ENCODE data around the gene MESP1. TPM values are rescaled to one million over a fixed set of nuclear protein-coding genes. Genes with fewer than 3 reads are reported as not detected.

MESP1 gene
- total RNA-seq, 1 donor from 2014 or later = 0.46 TPM

GRCh38 chr15:89781891-89782618 is 31.0 kb upstream of the MESP1 start:
- no peak for DNase-seq (ENCODE audit: low read depth, low spot score)

- DNase-seq (ENCODE audit: low read depth, low spot score) = no peak
These were observed 30.0 kb upstream of the MESP1 start for GRCh38 chr15:89781055-89781454.

- DNase-seq (ENCODE audit: low read depth, low spot score) = no peak
These were observed 29.6 kb upstream of the MESP1 start for GRCh38 chr15:89780601-89781000.

- no peak for DNase-seq (ENCODE audit: low read depth, low spot score)
These were observed 27.8 kb upstream of the MESP1 start for GRCh38 chr15:89778861-89779260.

GRCh38 chr15:89777782-89778380 is 26.8 kb upstream of the MESP1 start:
- no peak for DNase-seq (ENCODE audit: low read depth, low spot score)

- no peak for DNase-seq (ENCODE audit: low read depth, low spot score)
These were observed 26.2 kb upstream of the MESP1 start for GRCh38 chr15:89777073-89777751.

GRCh38 chr15:89776274-89777072 is 25.4 kb upstream of the MESP1 start, which contains the start of gene MESP2:
Gene MESP2, plus strand, starts transcription at chr15:89776332. Its CDS starts 26 bp downstream, at chr15:89776358.
- no peak for DNase-seq (ENCODE audit: low read depth, low spot score)

- DNase-seq (ENCODE audit: low read depth, low spot score) = no peak
These were observed 24.8 kb upstream of the MESP1 start for GRCh38 chr15:89775815-89776214.

GRCh38 chr15:89774492-89774891 is 23.4 kb upstream of the MESP1 start:
- no peak for DNase-seq (ENCODE audit: low read depth, low spot score)

GRCh38 chr15:89772932-89773583 is 22.0 kb upstream of the MESP1 start:
- DNase-seq (ENCODE audit: low read depth, low spot score) = no peak

GRCh38 chr15:89770041-89770440 is 19.0 kb upstream of the MESP1 start:
- no peak for DNase-seq (ENCODE audit: low read depth, low spot score)

- DNase-seq (ENCODE audit: low read depth, low spot score) = no peak
These were observed 18.3 kb upstream of the MESP1 start for GRCh38 chr15:89769366-89769765.

GRCh38 chr15:89768071-89768500 is 17.0 kb upstream of the MESP1 start:
- DNase-seq (ENCODE audit: low read depth, low spot score) = no peak

- DNase-seq (ENCODE audit: low read depth, low spot score) = no peak
These were observed 16.4 kb upstream of the MESP1 start for GRCh38 chr15:89767411-89767915.

GRCh38 chr15:89766357-89767311 is 15.6 kb upstream of the MESP1 start:
- no peak for DNase-seq (ENCODE audit: low read depth, low spot score)

- no peak for DNase-seq (ENCODE audit: low read depth, low spot score)
These were observed 14.6 kb upstream of the MESP1 start for GRCh38 chr15:89765694-89766093.

GRCh38 chr15:89761929-89762328 is 10.9 kb upstream of the MESP1 start:
- DNase-seq (ENCODE audit: low read depth, low spot score) = no peak

GRCh38 chr15:89761009-89761831 is 10.2 kb upstream of the MESP1 start:
- DNase-seq (ENCODE audit: low read depth, low spot score) = no peak
